Thoracic aorta (tissue), 2 donors: Measurements from ENCODE around the gene KLRK1. TPM values are rescaled to one million over a fixed set of nuclear protein-coding genes. Genes with fewer than 3 reads are reported as not detected.
"Not testable (repeated sequence)": the region's sequence is repeated elsewhere in the genome, so short reads cannot be mapped to it uniquely, and the experiment has no call there.

Source experiments
- ATAC-seq: fragments of 150-250 bp; one replicate; pipeline ENCODE4 v1.8.0; 2017; ENCODE audit warnings: low read depth; ENCODE audit not compliant: insufficient number of reproducible peaks, low FRiP score
- DNase-seq: peaks from one replicate; pipeline ENCODE4 v3.0.0-alpha.2; 2020; ENCODE audit warnings: low spot score
- H3K27ac ChIP-seq, 2 donors: fragments of 200-600 bp; sonication (generic); 1 replicate in 1 of 2; 2 replicates in 1 of 2; pipeline ENCODE4 v1.5.1; 2016; ENCODE audit warnings: mild to moderate bottlenecking in 2 of 2, moderate library complexity in 2 of 2
- H3K27me3 ChIP-seq: fragments of 200-600 bp; sonication (generic); replicated peaks from 2 replicates; pipeline ENCODE4 v1.6.0; 2016; ENCODE audit warnings: mild to moderate bottlenecking; ENCODE audit not compliant: insufficient read depth
- H3K36me3 ChIP-seq: fragments of 200-600 bp; sonication (generic); one replicate; pipeline ENCODE4 v1.5.1; 2016
- H3K4me1 ChIP-seq, 2 donors: fragments of 200-600 bp; sonication (generic); 1 replicate in 1 of 2; 2 replicates in 1 of 2; pipeline versions ENCODE4 v1.5.1 to v1.6.0; 2016; ENCODE audit warnings: low read depth in 2 of 2, mild to moderate bottlenecking in 1 of 2; ENCODE audit not compliant: control insufficient read depth in 1 of 2
- H3K4me3 ChIP-seq: fragments of 200-600 bp; sonication (generic); 2 replicates; pipeline ENCODE4 v1.5.1; 2016; ENCODE audit warnings: mild to moderate bottlenecking
- H3K9me3 ChIP-seq: fragments of 200-600 bp; sonication (generic); 2 replicates; pipeline ENCODE4 v1.5.1; 2016
- CTCF ChIP-seq: fragments of 200-600 bp; sonication (generic); IDR thresholded peaks from one replicate; pipeline ENCODE4 v1.5.1; 2019; ENCODE audit warnings: antibody characterized with exemption
- total RNA-seq, 2 donors: library from RNA; depleted of rRNA; stranded (reverse); fragments of >200 nt; gene quantifications; one replicate each; pipeline versions ENCODE4 v1.1.0 to v1.2.3, GENCODE V29; 2016

KLRK1 gene
- total RNA-seq, 2 donors from 2014 or later = 1.2 to 4.5 TPM

DNA sequence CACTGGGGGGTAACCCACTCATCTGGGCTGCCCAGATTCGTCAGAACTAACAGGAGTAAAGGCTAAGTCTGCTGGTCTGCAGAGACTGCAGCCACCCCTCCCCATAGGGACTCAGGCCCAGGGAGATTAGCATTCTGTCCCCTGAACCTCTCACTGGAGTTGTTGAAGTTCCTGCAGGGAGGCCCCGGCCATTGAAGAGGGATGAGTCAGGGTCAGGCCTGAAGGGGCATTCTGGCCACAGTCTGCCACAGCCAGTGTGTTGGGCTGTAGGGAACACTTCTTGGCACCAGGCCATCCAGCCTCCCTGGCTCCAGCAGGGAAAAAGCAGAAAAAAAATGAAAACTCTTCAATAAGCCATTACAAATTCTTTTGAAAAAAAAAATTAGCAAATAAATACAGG is 35.3 kb downstream of the KLRK1 start:
- H3K36me3 ChIP-seq = no peaks in the 10 kb centered on the region
- no peak overlapping the region for H3K4me3 ChIP-seq
- no peaks in the 10 kb centered on the region for H3K4me1 ChIP-seq
- no peaks in the 10 kb centered on the region for H3K27me3 ChIP-seq
- ATAC-seq (no peak), DNase-seq (no peak)
- no peak overlapping the region for H3K27ac ChIP-seq
- no peaks in the 10 kb centered on the region for H3K9me3 ChIP-seq
- no peak for TF ChIP-seq CTCF

DNA sequence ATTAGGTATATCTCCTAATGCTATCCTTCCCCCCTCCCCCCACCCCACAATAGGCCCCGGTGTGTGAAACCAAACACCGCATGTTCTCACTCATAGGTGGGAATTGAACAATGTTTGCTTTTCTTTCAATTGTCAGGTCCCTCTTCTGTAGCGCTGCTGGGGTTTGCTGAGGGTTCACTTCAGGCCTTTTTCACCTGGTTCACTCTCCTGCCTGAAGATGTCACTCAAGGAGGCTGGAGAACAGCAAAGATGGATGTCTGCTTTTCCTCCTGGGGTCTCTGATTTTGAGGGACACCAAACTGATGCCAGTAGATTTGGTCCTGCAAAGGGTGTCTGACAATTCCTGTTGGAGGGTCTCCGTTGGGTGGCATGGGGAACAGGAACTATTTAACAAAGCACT is 35.8 kb downstream of the KLRK1 start:
- Histone ChIP-seq H3K4me1 (no peaks in the 10 kb centered on the region), H3K4me3 (no peak overlapping the region), H3K27ac (no peak overlapping the region), H3K9me3 (no peaks in the 10 kb centered on the region), H3K36me3 (no peaks in the 10 kb centered on the region), H3K27me3 (no peaks in the 10 kb centered on the region)
- ATAC-seq (no peak), DNase-seq (no peak)
- TF ChIP-seq CTCF = no peak

- ATAC-seq, H3K9me3 ChIP-seq, H3K27ac ChIP-seq, DNase-seq, H3K4me3 ChIP-seq, H3K4me1 ChIP-seq, H3K36me3 ChIP-seq, H3K27me3 ChIP-seq: not testable (repeated sequence)
These were observed 38.4 kb downstream of the KLRK1 start for GRCh38 chr12:10351457-10351856.

- Histone ChIP-seq H3K9me3 (no peaks in the 10 kb centered on the region), H3K4me1 (no peaks in the 10 kb centered on the region), H3K27me3 (no peaks in the 10 kb centered on the region), H3K36me3 (no peaks in the 10 kb centered on the region), H3K4me3 (no peak overlapping the region), H3K27ac (no peak overlapping the region)
- no peak for DNase-seq
- no peak for TF ChIP-seq CTCF
- ATAC-seq = no peak
These were observed 47.8 kb downstream of the KLRK1 start for GRCh38 chr12:10341892-10342509.

DNA sequence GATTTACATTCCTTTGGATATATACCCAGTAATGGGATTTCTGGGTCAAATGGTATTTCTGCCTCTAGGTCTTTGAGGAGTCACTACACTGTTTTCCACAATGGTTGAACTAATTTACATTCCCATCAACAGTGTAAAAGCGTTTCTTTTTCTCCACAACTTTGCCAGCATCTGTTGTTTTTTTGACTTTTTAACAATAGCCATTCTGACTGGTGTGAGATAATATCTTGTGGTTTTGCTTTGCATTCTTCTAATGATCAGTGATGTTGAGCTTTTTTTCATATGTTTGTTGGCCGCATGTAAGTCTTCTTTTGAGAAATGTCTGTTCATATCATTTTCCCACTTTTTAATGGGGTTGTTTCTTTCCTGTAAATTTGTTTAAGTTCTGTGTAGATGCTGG is 48.9 kb downstream of the KLRK1 start:
- not testable (repeated sequence) for H3K9me3 ChIP-seq, H3K36me3 ChIP-seq, ATAC-seq, H3K27me3 ChIP-seq, H3K4me3 ChIP-seq, H3K4me1 ChIP-seq, H3K27ac ChIP-seq, DNase-seq

DNA sequence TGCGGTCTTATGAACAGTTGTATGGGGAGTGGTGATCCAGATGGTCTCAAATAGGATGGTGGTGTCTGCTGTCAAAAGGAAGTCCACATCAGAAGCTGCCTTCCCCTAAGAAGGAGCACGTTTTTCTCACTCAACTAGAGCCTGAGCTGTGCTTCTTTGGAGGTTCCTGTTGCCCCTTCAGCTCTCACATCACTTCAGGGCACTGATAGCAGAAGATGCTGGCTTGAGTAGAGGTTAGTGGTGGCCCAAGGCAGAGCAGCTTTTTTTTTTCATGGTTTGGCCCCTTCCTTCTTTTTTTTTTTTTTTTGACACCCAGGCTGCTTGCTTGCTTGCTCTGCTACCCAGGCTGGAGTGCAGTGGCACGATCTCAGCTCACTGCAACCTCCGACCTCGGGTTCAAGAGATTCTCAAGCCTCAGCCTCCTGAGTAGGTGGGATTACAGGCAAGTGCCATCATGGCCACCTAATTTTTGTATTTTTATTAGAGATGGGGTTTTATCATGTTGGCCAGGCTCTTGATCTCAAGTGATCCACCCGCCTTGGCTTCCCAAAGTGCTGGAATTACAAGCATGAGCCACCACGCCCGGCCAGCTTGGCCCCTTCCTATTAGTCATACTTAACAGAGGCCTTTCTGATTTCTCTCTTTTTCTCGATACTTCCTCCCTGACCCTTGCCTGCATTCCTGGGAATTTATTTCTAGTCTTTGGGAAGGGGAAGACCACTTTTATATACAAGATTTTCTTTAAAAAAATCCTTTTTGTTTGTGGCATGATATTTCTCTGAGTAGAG is 50.6 kb downstream of the KLRK1 start:
- no peak for ATAC-seq
- Histone ChIP-seq H3K9me3 (no peaks in the 10 kb centered on the region), H3K27me3 (no peaks in the 10 kb centered on the region), H3K4me3 (no peak overlapping the region), H3K36me3 (no peaks in the 10 kb centered on the region), H3K27ac (no peak overlapping the region), H3K4me1 (no peaks in the 10 kb centered on the region)
- TF ChIP-seq CTCF = no peak
- no peak for DNase-seq

DNA sequence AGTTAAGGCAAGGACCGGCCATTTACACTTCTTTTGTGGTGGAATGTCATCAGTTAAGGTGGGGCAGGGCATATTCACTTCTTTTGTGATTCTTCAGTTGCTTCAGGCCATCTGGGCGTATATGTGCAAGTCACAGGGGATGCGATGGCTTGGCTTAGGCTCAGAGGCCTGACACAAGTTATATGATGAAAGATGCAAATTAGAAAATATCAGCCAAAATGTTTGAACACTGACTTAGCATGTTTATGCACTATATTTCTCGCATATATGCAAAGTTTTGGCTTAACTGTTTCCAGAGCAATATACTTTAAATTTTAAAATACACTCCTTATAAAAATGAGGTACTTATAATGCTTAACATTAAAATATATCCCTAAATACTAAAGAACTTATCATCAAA is 51.4 kb downstream of the KLRK1 start:
- H3K9me3 ChIP-seq, H3K27ac ChIP-seq, H3K36me3 ChIP-seq, ATAC-seq, H3K27me3 ChIP-seq, H3K4me1 ChIP-seq, H3K4me3 ChIP-seq, DNase-seq: not testable (repeated sequence)

- not testable (repeated sequence) for H3K9me3 ChIP-seq, H3K36me3 ChIP-seq, ATAC-seq, H3K4me3 ChIP-seq, H3K27me3 ChIP-seq, DNase-seq, H3K4me1 ChIP-seq, H3K27ac ChIP-seq
These were observed 53.6 kb downstream of the KLRK1 start for GRCh38 chr12:10336196-10336595.
